Neural progenitor cell (in vitro differentiated cells): Measurements from ENCODE around the gene SCN9A.

Experiments used
- EZH2 ChIP-seq: fragments of 200-600 bp; sonication (generic); IDR thresholded peaks from 2 replicates; pipeline ENCODE4 v1.6.1; 2017; ENCODE audit warnings: antibody characterized with exemption, mild to moderate bottlenecking, moderate library complexity
- EZH2phosphoT487 ChIP-seq: fragments of 200-600 bp; sonication (generic); IDR thresholded peaks from 2 replicates; pipeline ENCODE4 v1.6.1; 2017; ENCODE audit warnings: antibody characterized with exemption
- TF ChIP-seq, protein P1 (sequence below): fragments of 200-600 bp; sonication (generic); IDR thresholded peaks from 2 replicates; pipeline ENCODE4 v1.5.1; 2017; ENCODE audit warnings: antibody characterized with exemption, mild to moderate bottlenecking

DNA sequence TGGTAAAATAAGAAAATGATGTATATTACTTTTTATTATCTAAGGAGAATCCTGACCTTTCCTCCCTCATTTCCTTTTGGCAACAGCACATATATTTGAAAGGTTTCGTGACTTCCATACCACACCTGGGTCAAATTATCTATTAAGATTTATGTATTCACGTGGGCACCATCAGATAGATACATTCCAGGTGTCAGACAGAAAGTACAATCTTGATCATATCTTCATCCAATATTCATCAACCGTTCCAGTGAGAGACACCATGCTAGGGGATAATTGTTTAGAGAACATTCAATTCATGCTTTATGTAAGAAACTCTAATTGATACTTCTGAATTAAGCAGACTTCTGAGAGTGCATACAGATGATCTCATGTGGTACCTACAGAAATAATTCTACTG is 73.7 kb downstream of the SCN9A start:
- TF ChIP-seq EZH2 (no peak), EZH2phosphoT487 (no peak)
- TF ChIP-seq, protein P1, sequence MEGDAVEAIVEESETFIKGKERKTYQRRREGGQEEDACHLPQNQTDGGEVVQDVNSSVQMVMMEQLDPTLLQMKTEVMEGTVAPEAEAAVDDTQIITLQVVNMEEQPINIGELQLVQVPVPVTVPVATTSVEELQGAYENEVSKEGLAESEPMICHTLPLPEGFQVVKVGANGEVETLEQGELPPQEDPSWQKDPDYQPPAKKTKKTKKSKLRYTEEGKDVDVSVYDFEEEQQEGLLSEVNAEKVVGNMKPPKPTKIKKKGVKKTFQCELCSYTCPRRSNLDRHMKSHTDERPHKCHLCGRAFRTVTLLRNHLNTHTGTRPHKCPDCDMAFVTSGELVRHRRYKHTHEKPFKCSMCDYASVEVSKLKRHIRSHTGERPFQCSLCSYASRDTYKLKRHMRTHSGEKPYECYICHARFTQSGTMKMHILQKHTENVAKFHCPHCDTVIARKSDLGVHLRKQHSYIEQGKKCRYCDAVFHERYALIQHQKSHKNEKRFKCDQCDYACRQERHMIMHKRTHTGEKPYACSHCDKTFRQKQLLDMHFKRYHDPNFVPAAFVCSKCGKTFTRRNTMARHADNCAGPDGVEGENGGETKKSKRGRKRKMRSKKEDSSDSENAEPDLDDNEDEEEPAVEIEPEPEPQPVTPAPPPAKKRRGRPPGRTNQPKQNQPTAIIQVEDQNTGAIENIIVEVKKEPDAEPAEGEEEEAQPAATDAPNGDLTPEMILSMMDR, result no peak
